EL (cell line): ENCODE results near the gene ADGRD1.

Experiments used
- DNase-seq: peaks from one replicate; pipeline ENCODE4 v3.0.0-alpha.2; 2016

The ADGRD1 gene

DNA sequence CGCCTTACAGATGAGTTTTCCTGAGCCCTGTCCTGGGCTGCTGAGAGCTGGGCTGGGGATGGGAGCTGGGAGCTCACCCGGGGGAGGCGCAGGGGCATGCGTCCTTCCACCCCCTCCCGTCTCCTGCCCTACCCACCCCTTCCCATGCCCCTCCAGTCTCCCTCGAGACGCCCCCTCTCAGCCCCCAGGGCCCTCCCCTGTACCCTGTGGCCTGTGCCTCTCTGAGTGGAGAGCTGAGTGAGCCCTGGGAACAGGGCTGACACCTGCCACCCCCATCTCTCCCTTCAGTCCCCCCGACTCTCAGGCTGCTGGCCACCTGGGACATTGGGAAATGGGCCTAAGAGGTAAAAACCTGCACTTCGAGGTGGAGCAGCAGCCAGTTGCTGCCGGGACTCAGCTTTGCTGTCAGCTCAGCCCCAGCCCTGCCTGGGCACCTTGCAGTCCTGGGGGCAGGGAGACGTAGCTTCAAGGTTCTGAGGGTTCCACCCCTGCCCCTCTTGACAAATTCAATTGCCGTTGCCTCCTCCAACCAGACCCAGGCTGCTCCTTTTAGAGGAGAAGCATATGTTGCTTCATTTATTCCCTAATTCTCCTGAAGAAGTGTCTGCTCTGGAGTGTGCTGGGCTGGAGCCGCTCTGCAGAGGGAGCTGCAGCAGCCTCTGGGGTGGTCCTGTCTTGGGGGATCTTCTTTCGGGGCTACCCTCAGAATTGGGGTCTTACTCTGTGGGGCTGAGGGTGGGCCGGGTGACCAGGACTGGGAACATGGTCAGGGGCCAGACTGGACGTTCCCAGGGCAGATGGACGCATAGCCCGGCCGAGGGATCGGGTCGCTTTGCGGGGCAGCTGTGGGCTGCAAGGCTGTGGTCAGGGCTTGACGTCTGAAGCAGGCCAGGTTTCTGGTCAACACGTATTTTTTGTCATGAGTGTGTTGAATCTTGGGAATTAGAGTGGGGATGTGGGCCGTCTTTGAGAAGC lies 141.4 kb downstream of the ADGRD1 start:
- no peak for DNase-seq

DNA sequence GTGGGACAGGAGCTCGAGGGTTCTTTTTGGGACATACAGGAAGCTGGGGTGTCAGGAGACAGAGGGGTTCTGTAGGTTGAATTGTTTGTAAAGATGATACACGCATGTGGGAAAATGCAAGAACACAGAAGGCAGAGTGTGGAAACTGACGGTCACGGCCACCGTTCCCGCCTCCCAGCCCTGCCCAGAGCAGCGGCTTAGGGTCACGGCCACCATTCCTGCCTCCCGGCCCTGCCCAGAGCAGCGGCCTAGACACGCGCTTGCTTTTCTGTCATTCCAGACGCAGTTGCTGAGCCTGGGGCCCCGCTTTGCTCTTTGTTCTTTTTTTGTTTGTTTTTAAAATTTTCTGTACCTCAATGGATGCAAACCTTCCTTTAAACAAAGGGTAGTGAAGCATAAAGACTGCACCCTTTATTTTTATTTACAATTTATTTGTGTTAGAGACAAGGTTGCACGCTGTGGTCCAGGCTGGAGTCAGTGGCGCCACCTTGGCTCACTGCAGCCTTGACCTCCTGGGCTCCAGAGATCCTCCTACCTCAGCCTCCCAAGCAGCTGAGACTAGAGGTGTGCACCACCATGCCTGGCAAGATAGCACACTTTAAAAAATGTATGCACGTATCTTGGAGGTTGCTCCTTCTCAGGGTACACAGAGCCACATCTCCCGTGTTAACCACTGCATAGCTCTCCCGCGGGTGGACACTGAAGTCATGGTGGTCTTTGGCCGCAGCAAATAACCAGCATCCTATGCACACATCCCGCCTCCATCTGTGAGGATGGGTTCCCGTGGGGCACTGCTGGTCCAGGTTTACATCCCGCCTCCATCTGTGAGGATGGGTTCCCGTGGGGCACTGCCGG lies 142.3 kb downstream of the ADGRD1 start:
- no peak for DNase-seq

DNA sequence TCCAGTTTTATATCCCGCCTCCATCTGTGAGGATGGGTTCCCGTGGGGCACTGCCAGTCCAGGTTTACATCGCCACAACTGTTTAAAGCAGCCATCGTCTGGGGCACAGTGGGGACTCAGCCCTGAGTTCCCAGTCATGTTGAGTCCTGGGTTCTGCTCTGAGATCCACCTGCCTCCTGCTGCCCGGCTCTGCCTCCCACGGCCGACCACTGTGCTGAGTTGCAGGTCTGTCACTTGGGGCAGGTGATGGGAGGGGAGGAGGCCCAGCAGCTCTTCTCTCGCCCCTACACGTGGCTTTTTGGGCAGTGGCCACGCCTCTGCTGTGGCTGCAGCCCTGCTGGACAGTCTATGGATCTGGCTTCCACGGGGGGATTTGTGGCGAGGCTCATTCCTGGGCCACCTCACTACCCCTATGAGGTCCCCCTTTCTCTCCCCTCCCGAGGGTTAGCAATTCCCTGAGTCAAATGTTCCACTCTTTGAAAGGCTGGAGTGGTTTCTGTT lies 143.0 kb downstream of the ADGRD1 start:
- no peak for DNase-seq

DNA sequence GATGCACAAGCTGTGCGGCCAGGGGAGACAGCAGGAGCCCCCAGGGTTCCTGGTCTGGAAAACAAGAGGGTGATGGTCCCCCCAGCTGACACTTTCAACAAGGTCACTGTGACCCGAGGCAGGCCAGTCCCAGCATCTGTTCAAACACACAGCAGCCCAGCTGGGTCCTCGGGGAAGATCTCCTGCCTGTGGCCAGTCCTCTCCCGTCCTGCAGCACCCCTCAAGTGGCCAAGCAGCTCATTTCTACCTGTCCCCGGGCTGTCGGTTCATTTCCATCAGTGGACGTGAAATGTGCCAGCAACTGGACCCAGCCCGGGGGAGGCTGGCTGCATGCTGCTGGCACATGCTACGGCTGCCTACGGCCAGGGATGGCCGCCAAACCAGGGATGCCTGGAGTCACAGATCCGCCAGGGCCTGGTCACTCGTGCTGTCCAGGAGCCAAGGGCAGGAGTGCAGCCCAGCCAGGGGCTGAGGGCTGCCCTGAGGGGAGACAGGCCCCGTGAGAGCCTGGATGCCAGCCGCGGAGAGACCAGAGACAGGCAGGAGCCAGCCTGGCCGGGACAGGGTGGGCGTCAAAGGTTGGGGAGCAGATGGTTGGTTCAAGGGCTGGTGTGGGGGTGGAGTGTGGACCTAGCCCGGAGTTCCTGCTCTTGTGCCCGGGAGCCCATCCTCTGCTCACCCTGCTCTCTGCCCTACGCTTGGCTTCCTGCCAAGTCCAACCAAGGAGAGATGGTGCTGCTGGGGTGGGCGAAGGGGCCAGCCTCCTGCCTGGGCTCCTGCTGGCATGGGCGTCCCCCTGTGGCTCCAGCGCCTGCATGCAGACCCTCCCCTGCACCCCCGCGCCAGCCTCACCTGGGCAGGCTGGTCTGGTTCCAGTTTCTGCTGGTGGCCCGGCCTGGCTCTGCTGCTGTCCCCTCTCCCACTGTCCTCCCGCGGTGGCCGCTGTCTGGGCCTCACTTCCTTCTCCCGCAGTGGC lies 143.8 kb downstream of the ADGRD1 start:
- no peak for DNase-seq

DNA sequence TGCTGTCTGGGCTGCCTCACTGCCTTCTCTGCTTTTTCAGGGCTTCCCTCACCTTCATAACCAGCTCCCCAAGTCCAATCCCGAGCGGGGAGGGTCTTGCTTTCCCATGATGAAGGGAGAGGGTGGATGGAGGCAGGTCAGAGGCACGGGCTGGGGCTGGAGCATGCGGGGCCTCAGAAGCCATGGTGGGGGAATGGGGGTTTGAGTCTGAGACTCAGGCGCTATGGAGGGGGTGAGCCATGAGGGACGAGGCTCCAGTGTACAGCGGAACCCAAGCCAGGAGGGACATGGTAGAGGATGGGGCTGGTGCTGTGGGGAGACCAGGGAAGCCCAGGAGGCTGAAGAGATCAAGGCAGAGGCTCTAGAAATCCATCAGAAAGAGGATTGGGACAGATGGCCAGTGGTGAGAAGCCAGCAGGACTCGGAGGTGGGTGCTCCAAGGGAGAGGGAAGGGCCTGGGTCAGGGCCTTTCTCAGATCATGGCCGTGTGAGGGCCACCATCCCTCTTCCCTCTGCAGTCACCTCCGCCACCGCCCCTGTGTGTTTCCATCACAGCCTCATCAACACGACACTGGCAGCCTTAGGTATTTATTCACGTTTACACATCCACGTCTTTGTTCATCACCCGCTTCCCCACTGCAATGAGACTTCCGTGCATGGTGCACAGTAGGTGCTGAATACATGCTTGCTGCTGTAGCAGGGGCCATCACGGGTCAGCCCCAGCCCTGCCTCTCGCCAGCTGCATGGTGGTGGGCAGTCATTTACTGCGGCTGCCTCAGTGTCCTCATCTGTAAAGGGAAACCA lies 144.7 kb downstream of the ADGRD1 start:
- no peak for DNase-seq

DNA sequence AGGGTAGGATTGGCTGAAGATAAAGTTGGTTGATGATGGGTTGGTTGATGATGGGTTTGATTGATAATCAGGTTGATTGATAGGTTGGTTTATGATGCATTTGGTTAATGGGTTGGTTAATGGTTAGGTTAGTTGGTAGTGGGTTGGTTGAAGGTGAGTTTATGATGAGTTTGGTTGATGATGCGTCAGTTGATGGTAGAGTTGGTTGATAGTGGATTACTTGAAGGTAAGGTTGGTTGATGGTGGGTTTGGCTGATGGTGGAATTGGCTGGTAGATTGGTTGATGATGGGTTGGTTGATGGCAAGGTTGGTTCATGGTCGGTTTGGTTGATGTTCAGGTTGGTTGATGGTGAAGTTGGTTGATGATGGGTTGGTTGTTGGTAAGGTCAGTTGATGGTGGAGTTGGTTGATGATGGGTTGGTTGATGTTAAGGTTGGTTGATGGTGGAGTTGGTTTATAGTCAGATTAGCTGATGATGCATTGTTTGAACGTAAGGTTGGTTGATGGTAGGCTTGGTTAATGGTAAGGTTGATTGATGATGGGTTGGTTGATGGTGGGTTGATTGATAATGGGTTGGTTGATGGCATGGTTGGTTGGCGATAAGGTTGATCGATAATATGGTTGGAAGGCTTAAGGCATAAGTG lies 146.4 kb downstream of the ADGRD1 start:
- DNase-seq: no peak

DNA sequence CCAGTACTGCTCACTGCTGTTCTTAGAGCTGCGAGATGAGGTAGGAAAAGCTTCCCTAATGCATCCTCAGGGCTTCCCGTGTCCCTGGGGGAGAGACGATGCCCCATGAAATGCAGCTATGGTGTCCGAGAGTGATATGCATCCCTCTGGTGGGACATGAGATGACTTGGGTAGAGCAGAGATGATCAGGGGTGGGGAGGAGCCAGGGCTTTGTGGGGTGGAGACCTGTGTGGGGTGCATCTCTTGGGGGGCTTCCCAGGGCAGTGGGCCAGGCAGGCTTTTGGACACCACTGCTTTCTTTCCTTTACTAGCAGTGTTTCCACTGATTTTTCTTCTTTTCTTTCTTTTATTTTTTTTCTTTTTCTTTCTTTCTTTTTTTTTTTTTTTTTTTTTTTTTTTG lies 147.3 kb downstream of the ADGRD1 start:
- no peak for DNase-seq

DNA sequence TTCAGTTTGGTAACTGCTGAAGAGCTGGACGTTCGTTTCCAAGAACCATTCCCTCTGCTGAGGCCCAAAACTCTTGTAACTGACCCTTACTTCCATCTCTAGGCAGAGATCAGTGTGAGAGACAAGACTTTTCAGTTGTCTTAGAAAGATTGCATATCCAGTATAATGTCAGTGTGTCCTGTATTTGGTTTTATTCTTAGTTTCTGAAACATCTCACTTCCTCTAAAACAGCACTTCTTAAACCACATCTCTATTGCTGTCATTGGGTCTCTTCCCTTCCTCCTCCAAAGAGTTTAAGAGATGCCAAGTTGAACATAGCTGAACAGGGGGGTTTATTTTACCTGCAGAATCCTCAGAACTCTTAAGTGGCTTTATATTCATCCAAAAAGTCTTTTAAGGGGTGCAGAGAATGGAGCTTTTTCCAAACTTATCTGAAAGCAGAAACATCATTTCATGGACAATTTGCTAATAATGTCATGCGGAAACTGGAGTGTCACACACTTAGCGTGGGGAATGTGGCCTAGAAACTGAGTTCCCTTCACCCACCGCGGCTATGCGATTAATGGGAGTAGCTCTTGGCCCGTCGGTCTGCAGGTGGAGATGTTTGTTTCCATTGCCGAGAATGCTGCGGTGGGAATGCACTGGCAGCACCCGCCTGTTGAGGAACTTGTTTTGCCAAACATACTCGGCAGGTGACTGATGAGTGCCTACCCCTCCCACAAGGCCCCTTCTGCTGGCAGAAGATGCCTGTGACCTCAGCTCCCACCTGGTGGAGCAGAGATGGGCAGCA lies 148.2 kb downstream of the ADGRD1 start:
- DNase-seq: no peak

DNA sequence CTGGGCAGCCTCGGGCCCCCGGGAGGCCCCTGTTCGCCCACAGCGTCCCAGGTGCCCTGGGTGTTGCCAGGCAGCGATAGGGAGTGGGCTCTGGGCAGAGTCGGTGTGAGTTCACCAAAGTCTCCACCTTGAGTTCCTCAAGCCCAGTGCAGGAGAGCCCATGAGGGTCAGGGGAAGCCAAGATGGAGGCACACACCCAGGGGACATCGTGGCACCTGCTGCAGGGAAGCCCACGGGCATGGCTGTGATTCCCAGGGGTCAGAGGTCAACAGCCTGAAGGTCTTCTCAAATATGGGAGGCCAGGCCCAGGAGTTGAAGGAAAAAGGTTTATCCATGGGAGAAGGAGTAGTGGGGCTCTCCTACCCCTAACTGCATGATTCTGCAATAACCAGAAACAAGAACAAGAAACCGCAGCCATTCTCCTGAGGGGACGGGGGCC lies 148.8 kb downstream of the ADGRD1 start:
- DNase-seq: no peak

DNA sequence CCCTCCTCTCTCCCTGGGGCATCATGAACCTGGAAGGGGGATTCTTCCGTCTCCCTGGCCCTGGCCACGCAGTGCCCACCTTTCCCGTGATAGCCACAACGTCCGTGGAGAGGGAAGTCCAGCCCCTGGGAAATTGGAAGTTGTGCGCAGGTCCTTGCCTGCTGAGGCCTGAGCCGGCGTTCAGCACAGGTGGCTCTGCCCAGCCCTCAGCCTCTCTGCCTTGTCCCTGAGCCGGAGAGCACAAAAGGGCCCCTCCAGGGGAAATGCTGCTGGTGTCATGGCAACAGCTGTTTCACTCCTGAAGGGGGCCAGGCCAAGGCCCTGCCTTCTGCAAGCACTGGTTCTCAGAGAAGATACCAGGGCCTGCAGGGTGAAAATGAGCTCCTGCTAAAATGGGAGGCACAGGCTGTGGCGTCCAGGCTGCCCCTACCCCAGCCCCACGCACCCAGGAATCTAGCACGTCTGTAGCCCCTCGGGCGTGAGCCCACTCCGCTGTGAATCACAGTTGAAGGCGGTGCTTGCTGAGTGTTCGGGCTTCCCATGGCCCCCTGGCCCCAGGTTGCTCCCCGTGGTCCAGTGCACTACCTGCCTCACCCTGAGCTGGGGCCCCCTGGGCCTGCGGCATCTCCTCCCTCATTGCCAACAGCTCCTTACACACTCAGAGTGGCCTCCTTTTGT lies 149.4 kb downstream of the ADGRD1 start:
- no peak for DNase-seq

DNA sequence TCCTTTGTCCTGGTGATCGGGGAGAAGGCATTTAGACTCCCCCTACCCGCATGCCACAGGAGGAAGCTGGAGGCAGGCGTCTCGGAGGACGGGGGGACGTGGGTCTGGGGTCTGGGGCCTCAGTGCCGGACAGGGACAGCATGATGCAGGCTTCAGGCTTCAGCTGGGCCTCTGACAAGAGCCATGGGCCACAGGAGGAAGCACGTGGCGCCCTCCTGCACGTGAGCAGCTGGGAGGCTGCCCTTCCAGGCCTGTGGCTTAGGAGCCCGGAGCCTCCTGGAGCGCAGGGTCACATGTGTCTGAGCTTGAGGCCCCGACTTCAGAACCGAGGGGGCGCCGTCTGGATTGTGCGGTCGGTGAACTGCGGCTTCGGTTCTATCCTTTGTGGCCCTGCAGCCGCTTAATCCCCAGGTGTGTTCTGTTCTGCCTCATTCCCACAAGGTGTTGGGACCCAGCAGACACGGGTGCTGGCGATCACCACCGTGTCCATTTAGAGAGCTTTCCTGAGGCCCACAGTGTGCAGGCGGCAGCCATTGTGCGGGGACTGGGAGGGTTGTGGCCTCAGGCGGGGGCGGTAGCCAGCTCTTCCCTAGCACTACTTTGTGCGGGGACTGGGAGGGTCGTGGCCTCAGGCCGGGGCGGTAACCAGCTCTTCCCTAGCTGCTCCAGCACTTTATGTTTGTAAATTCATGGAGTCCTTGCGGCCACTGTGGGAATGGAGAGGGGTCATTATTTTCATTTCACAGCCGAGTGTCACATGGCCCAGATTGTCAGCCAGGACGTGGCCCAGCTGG lies 150.2 kb downstream of the ADGRD1 start:
- DNase-seq: no peak

DNA sequence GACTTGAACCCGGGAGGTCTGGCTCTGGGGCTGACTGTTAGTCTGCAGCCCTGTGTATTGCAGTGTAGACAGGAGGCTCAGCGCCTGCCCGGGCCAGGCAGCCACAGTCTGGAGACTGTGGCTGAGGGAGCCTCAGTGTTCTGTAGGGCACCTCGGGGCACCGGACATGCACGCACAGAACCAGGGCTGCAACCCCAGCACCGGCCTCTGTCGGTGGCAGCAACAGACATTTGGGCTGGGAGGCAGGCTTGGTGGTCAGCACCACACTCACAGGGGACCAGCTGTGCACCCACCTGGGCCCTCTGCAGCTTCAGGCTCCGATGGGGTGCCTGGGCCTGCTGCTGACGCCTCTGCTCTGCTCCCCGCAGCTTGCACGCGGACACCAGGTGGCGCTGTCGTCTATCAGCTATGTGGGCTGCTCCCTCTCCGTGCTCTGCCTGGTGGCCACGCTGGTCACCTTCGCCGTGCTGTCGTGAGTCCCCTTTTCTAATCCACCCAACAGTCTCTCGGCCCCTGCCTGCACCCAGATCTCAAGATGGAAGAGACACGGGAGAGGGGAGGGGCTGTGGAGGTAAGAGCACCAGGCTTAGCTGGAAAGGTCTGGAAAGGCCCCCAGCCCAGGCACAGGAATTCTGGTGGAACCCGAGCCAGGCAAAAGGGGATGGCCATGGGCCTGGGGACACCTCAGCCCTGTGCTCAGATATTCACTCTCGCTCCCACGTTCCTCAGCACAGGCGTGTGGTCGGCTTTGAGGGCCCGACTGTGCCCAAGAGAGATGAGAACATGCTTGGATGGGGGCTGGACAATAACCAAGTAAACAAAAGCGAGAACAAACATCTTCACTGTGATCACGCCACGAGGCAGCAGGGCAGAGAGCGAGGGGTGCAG lies 151.0 kb downstream of the ADGRD1 start:
- DNase-seq: peak; percentile 48

DNA sequence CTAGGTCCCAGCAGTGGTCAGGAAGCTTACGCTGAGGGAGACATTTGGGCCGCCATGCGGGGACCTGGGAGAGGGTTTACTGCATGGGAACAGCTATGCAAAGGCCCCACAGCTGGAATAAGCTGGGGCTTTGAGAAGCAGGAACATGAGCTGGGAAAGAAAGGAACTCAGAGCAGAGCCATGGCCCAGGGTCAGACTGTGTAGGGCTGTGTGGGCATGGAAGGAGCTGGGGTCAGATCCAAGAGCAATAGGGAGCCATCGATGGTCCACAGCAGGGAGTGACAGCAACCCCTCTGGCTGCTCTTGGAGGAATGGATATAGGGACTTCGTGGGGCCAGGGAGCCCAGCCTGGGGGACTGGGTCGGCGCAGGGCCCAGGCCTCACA lies 151.6 kb downstream of the ADGRD1 start:
- DNase-seq: no peak

DNA sequence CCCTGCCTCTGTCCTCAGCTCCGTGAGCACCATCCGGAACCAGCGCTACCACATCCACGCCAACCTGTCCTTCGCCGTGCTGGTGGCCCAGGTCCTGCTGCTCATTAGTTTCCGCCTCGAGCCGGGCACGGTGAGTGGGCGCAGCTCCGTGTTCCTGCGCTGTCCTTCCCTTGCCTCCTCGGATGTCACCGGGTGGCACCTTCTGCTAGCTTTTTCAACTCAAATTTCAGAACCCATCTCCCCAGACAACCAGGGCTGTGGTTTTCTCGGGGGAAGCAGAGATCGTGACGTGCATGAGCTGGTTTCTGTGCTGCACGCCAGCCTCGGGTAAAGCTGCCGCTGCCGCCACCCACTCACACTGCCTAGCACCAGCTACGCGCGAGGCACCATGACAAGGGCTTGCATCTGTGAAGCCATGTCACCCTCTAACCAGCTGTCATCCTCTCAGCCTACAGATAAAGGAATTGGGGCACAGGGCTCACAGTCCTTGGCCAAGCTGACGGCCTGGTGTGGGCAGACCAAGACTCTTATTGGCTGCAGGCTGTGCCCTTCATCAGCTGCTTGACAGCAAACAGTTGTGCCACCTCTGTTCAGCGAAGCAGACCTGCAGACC lies 152.1 kb downstream of the ADGRD1 start:
- no peak for DNase-seq

DNA sequence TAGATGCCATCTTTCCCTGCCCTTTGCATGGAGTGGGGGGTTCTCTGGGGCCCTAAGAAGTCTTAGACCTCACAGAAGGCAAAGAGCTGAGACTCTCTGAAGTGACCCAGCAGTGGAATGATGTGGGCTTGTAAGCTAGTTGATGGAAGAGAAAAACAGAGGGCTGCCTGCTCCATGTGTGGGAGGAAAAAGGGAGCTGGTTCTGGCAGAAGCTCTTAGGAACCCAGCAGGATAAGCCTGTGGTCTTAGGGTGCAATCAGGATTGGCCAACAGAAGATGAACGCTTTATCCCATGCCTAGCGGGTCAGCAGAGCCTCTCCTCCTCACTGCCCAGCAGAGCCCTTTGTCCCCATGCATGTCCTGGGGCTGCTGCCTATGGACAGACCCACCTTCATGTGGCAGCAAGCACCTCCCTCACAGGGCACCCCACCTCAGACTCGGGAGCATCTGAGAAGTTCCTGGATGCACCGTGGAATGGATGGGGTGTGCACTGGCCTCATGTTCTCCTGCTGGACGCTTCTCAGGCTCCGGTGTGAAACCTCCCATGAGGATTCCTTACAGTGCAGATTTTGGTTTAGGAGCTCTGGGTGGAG lies 152.7 kb downstream of the ADGRD1 start:
- DNase-seq: no peak

DNA sequence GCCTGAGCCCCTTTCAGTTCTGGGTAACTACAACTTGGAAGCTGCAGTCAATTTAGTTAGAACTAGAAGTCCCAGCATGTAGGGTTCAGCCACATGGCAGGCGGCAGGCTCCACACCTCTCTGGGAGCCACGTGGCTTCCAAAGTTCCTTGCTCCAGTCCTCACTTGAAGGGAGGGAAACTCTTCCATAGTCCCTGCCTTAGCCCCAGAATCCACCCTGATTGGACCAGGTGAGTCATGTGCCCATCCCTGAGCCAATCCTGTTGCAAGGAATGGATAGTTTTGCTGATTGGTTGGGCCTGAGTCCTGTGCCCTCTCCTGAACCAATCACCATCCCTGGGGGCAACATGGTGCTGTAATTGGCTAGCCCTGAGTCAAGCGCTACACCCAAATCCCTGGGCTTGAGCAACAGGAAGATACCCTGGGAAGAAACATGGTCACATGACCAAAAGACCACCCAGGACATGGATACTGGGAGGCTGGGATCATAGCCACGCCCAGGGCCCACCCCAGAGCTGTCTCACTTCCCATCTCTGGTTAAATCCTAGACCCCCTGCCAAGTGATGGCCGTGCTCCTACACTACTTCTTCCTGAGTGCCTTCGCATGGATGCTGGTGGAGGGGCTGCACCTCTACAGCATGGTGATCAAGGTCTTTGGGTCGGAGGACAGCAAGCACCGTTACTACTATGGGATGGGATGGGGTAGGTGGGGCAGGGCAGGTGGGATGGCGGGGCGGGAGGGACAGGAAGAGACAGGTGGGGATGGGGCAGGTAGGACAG lies 154.7 kb downstream of the ADGRD1 start:
- DNase-seq: no peak
